NCI-H1436 (cell line): ENCODE measurements around the gene VSIG10L2.

Experiments used
- DNase-seq: peaks from one replicate; lab custom pipeline; 2025; lab: John Stamatoyannopoulos, UW

VSIG10L2 gene

GRCh38 chr11:125947419-125948277 is 1.8 kb downstream of the VSIG10L2 start:
- DNase-seq: no peak

- no peak for DNase-seq
Measured at GRCh38 chr11:125948278-125949051, 2.6 kb downstream of the VSIG10L2 start.

GRCh38 chr11:125949271-125950177 is 3.7 kb downstream of the VSIG10L2 start:
- DNase-seq: no peak

GRCh38 chr11:125950178-125950490 is 4.3 kb downstream of the VSIG10L2 start:
- DNase-seq: no peak

- DNase-seq: no peak
Measured at GRCh38 chr11:125950696-125951651, 5.1 kb downstream of the VSIG10L2 start.

- DNase-seq: no peak
Measured at GRCh38 chr11:125951731-125952130, 5.9 kb downstream of the VSIG10L2 start.

GRCh38 chr11:125952559-125952958 is 6.7 kb downstream of the VSIG10L2 start:
- DNase-seq: no peak

GRCh38 chr11:125952973-125953372 is 7.1 kb downstream of the VSIG10L2 start:
- no peak for DNase-seq

GRCh38 chr11:125953401-125953935 is 7.6 kb downstream of the VSIG10L2 start:
- no peak for DNase-seq

GRCh38 chr11:125954123-125954944 is 8.5 kb downstream of the VSIG10L2 start:
- DNase-seq: no peak

- no peak for DNase-seq
Measured at GRCh38 chr11:125954945-125955640, 9.2 kb downstream of the VSIG10L2 start.

- no peak for DNase-seq
Measured at GRCh38 chr11:125955856-125956255, 10.0 kb downstream of the VSIG10L2 start.

GRCh38 chr11:125956391-125957134 is 10.7 kb downstream of the VSIG10L2 start:
- no peak for DNase-seq

GRCh38 chr11:125957618-125958332 is 11.9 kb downstream of the VSIG10L2 start:
- DNase-seq: no peak

GRCh38 chr11:125958872-125959400 is 13.1 kb downstream of the VSIG10L2 start:
- DNase-seq: no peak

- DNase-seq: no peak
Measured at GRCh38 chr11:125959511-125959910, 13.7 kb downstream of the VSIG10L2 start.

GRCh38 chr11:125959931-125960330 is 14.1 kb downstream of the VSIG10L2 start:
- DNase-seq: no peak

GRCh38 chr11:125960771-125961170 is 14.9 kb downstream of the VSIG10L2 start:
- no peak for DNase-seq
